Right lobe of liver (tissue), 4 donors: ENCODE results near the gene ALCAM.

Source experiments
- CTCF ChIP-seq, 4 donors: fragments of 200-600 bp in 3 of 4; fragments of 450-650 bp in 1 of 4; IDR thresholded peaks; one replicate each; pipeline versions ENCODE4 v1.5.1 to v1.8.0; 2016 to 2022; ENCODE audit warnings: antibody characterized with exemption in 4 of 4, mild to moderate bottlenecking in 2 of 4
- POLR2A ChIP-seq: fragments of 450-650 bp; IDR thresholded peaks from one replicate; pipeline ENCODE4 v1.6.1; 2017; ENCODE audit warnings: antibody characterized with exemption, mild to moderate bottlenecking
- donor health status: DM: no; HTN: no; CAD: no.
- donor health status: DM: no; HTN: no; CAD: no.
- donor health status: DM: no; HTN: yes; CAD: no.

- TF ChIP-seq POLR2A (no peak), CTCF (IDR thresholded peaks at IDR 0.05) (no peak)
Measured at GRCh38 chr3:105503191-105503593, 136.5 kb downstream of the ALCAM start.
